Inflammatory macrophage treated with lipopolysaccharide for 4 hours (primary cell): ENCODE data around the gene ENO2.

Experiments used
- DNase-seq: peaks from one replicate; pipeline ENCODE4 v3.0.0-alpha.2; 2020

The ENO2 gene

GRCh38 chr12:6962285-6963015 lies 48.1 kb downstream of the ENO2 start:
- no peak for DNase-seq

GRCh38 chr12:6963016-6963731 lies 48.8 kb downstream of the ENO2 start:
- DNase-seq, result no peak

- no peak for DNase-seq
Measured at GRCh38 chr12:6963791-6964413, 49.5 kb downstream of the ENO2 start.

GRCh38 chr12:6964605-6965025 lies 50.2 kb downstream of the ENO2 start:
- no peak for DNase-seq

GRCh38 chr12:6965026-6965661 lies 50.8 kb downstream of the ENO2 start:
- DNase-seq, result peak; percentile 90

- no peak for DNase-seq
Measured at GRCh38 chr12:6965714-6966113, 51.3 kb downstream of the ENO2 start.

- no peak for DNase-seq
Measured at GRCh38 chr12:6966351-6966750, 52.0 kb downstream of the ENO2 start.

- no peak for DNase-seq
Measured at GRCh38 chr12:6967651-6968100, 53.3 kb downstream of the ENO2 start.

GRCh38 chr12:6968426-6968825 lies 54.0 kb downstream of the ENO2 start:
- DNase-seq, result no peak

GRCh38 chr12:6970096-6970527 lies 55.7 kb downstream of the ENO2 start:
- DNase-seq, result no peak
